GM19452 (cell line): ENCODE measurements around the gene SPRED3.
"Not testable (repeated sequence)": the region's sequence is repeated elsewhere in the genome, so short reads cannot be mapped to it uniquely, and the experiment has no call there.

ENCODE experiments used
- ATAC-seq: cut with Tn5 transposase; IDR thresholded peaks from one replicate; pipeline ENCODE4 v1.9.1; 2021; ENCODE audit not compliant: unreplicated experiment

SPRED3 gene

GRCh38 chr19:38389957-38390924 is 1.7 kb downstream of the SPRED3 start:
- no peak for ATAC-seq

- no peak for ATAC-seq
Observed at GRCh38 chr19:38391911-38392464, 3.5 kb downstream of the SPRED3 start.

GRCh38 chr19:38392707-38393308 is 4.3 kb downstream of the SPRED3 start:
- ATAC-seq: no peak

- no peak for ATAC-seq
Observed at GRCh38 chr19:38394488-38394887, 6.0 kb downstream of the SPRED3 start.

- ATAC-seq: no peak
Observed at GRCh38 chr19:38395381-38396114, 7.1 kb downstream of the SPRED3 start.

GRCh38 chr19:38399081-38399480 is 10.6 kb downstream of the SPRED3 start:
- ATAC-seq: no peak

GRCh38 chr19:38399537-38399936 is 11.0 kb downstream of the SPRED3 start:
- ATAC-seq: no peak

- ATAC-seq: no peak
Observed at GRCh38 chr19:38400361-38400760, 11.9 kb downstream of the SPRED3 start.

- no peak for ATAC-seq
Observed at GRCh38 chr19:38401148-38401547, 12.7 kb downstream of the SPRED3 start.

- ATAC-seq: no peak
Observed at GRCh38 chr19:38402623-38402966, 14.1 kb downstream of the SPRED3 start.

- ATAC-seq: peak; percentile 94
Observed at GRCh38 chr19:38402967-38403674, 14.6 kb downstream of the SPRED3 start, which contains the start of gene FAM98C. FAM98C (plus strand) TSS chr19:38403093; CDS start chr19:38403154, 61 bp downstream.

- ATAC-seq: no peak
Observed at GRCh38 chr19:38404858-38405257, 16.4 kb downstream of the SPRED3 start.

- no peak for ATAC-seq
Observed at GRCh38 chr19:38405276-38405675, 16.8 kb downstream of the SPRED3 start.

- ATAC-seq: no peak
Observed at GRCh38 chr19:38409631-38410133, 21.2 kb downstream of the SPRED3 start.

- not testable (repeated sequence) for ATAC-seq
Observed at GRCh38 chr19:38410407-38410806, 21.9 kb downstream of the SPRED3 start.

GRCh38 chr19:38411041-38411712 is 22.7 kb downstream of the SPRED3 start:
- ATAC-seq: no peak

GRCh38 chr19:38411898-38412297 is 23.4 kb downstream of the SPRED3 start:
- not testable (repeated sequence) for ATAC-seq

GRCh38 chr19:38412491-38412890 is 24.0 kb downstream of the SPRED3 start:
- ATAC-seq: no peak

- ATAC-seq: no peak
Observed at GRCh38 chr19:38412961-38413360, 24.5 kb downstream of the SPRED3 start.

GRCh38 chr19:38413416-38413815 is 24.9 kb downstream of the SPRED3 start:
- ATAC-seq: no peak
